Upper lobe of left lung (tissue), 4 donors: Measurements from ENCODE around the gene C19orf25.

ENCODE experiments used
- CTCF ChIP-seq, 6 experiments: fragments of 450-650 bp in 4 of 6; fragments of 200-600 bp in 2 of 6; sonication (generic) in 2 of 6; IDR thresholded peaks; one replicate each; pipeline ENCODE4 v1.5.1; 2016 to 2019; ENCODE audit warnings: antibody characterized with exemption in 6 of 6
- EP300 ChIP-seq, 4 donors: sonication (generic); formaldehyde crosslinking; IDR thresholded peaks; one replicate each; pipeline ENCODE4 v1.5.1; 2017; ENCODE audit warnings: antibody characterized with exemption in 4 of 4, control low read depth in 2 of 4
- POLR2A ChIP-seq, 4 donors: fragments of 450-650 bp; IDR thresholded peaks; one replicate each; pipeline ENCODE4 v1.5.1; 2016 to 2017; ENCODE audit warnings: antibody characterized with exemption in 4 of 4, mild to moderate bottlenecking in 2 of 4
- POLR2AphosphoS5 ChIP-seq, 2 donors: sonication (generic); formaldehyde crosslinking; IDR thresholded peaks; one replicate each; pipeline ENCODE4 v1.5.1; 2017; ENCODE audit warnings: antibody characterized with exemption in 2 of 2

- TF ChIP-seq POLR2A (IDR thresholded peaks at IDR 0.05) (no peak), CTCF (IDR thresholded peaks at IDR 0.05) (no peak), POLR2AphosphoS5 (IDR thresholded peaks at IDR 0.05) (no peak), EP300 (IDR thresholded peaks at IDR 0.05) (no peak)
Observed at GRCh38 chr19:1456121-1456900, 22.7 kb downstream of the C19orf25 start.
